IgD-negative memory B cell (primary cell): Measurements from ENCODE around the gene RHOT2. TPM values are rescaled to one million over a fixed set of nuclear protein-coding genes. Genes with fewer than 3 reads are reported as not detected.
A peak's percentile ranks its signal among the peaks of the same experiment; 100 is the strongest.

Source experiments
- H3K27ac Mint-ChIP-seq, 3 donors: one replicate each; pipeline ENCODE4 v1.8.0; 2020 to 2022; ENCODE audit warnings: mild to moderate bottlenecking in 3 of 3, mixed read lengths in 3 of 3, moderate library complexity in 1 of 3
- H3K27me3 Mint-ChIP-seq: one replicate; pipeline ENCODE4 v1.8.0; 2021; ENCODE audit warnings: mixed read lengths
- H3K36me3 Mint-ChIP-seq: one replicate; pipeline ENCODE4 v1.8.0; 2020; ENCODE audit warnings: mild to moderate bottlenecking, mixed read lengths
- H3K4me1 Mint-ChIP-seq, 3 donors: one replicate each; pipeline ENCODE4 v1.8.0; 2020 to 2022; ENCODE audit warnings: mixed read lengths in 3 of 3, mild to moderate bottlenecking in 1 of 3
- H3K4me3 Mint-ChIP-seq, 4 donors: one replicate each; pipeline ENCODE4 v1.8.0; 2020 to 2022; ENCODE audit warnings: mild to moderate bottlenecking in 4 of 4, mixed read lengths in 4 of 4, moderate library complexity in 3 of 4
- H3K9me3 Mint-ChIP-seq, 3 donors: one replicate each; pipeline ENCODE4 v1.8.0; 2020 to 2021; ENCODE audit warnings: mixed read lengths in 3 of 3, mild to moderate bottlenecking in 1 of 3
- polyA plus RNA-seq: library from polyadenylated mRNA; unstranded; fragments of 300-500 nt; fragmentation: Illumina TruSeq; gene quantifications from one replicate; pipeline ENCODE4 v1.2.3, GENCODE V29; 2021

The RHOT2 gene
- polyA plus RNA-seq, 1 donor from 2014 or later: 42.7 TPM

DNA sequence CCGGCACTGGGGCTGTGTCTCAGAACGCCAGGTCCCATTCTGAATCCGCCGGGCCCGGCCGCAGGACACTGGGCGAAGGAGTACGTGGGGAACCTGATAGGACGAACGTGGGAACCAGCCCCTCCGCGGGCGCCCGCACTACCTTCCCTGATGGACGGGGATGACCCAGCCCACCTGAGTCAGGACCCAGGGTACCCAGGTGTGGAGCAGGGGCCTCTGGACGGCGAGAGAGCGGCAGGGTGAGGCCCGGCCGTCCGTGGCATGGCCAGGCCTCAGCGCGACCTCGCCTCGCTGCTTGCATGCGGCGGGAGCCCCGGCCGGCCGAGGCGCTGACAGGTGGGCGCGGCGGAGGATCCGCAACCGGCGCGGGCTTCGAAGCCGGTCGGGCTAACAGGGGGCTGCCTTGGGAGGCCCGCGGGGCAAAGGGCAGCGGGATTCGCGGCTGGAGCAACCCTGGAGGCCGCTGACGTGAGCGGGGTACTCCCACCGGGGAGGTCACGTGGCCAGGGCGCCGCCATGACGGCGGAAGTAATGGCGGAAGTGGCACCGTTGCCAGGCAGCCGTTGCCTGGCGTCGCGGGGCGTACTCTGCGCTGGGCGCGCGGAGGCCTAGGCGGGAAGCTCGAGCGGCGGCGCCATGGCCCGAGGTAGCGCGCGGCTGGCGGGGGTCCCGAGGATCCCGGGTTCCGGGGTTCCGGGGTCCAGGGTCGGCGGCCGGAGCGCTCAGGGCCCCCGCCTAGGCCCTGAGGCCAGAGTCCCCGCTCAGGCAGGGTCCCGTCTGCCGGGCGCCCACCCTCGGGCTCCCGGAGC is 18.9 kb upstream of the RHOT2 start, which contains the start of gene WDR90:
Gene WDR90 (plus strand): TSS at position 585 of the 809 bp plus-strand sequence. CDS start 52 bp downstream, at position 637.
- peak within 1 kb of the TSS; percentile 80 to 93 (median 88) for H3K4me3 Mint-ChIP-seq
- peak within 1 kb of the TSS; percentile 74 to 93 (median 92) for H3K27ac Mint-ChIP-seq
- peaks cover 0 to 10% (median 7%) of the 10 kb centered on the region in 3 donors for H3K4me1 Mint-ChIP-seq
- no peaks in the 10 kb centered on the region for H3K36me3 Mint-ChIP-seq
- no peaks in the 10 kb centered on the region for H3K27me3 Mint-ChIP-seq
- H3K9me3 Mint-ChIP-seq: no peaks in the 10 kb centered on the region

DNA sequence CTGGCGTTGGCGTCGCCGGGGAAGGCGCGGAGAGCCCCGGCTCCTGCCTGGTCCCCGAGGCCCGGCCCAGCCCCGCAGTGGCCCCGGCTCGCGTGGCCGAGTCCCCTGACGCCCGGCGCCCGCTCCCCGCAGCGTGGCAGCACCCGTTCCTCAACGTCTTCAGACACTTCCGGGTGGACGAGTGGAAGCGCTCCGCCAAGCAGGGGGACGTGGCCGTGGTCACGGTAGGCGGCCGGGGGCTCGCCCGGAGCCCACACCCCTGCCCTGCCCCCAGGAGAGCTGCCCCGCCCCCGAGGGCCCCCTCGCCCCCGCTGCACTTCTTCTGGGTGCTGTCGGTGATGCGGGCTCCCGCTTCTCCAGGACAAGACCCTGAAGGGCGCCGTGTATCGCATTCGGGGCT is 18.3 kb upstream of the RHOT2 start:
- H3K4me1 Mint-ChIP-seq: peaks cover 0 to 6% (median 4%) of the 10 kb centered on the region in 3 donors
- no peak overlapping the region for H3K27ac Mint-ChIP-seq

DNA sequence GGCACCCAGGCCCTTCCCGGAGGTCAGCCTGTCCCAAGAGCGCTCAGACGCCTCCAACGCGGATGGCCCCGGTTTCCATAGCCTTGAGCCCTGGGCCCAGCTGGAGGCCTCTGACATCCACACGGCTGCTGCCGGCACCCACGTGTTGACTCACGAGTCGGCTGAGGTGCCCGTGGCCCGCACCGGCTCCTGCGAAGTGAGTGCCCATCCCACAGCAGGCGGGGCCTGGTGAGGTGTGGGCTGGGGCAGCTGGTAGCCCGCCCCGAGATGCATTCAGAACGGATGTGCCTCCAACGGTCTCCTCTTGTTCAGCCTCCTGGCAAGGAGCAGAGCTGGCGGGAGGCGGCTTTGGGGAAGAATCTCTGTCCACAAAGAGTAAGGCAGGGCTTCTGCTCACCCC is 16.1 kb upstream of the RHOT2 start:
- H3K4me1 Mint-ChIP-seq: peaks cover 0 to 4% (median 3%) of the 10 kb centered on the region in 3 donors
- no peaks in the 10 kb centered on the region for H3K36me3 Mint-ChIP-seq

More for the DNA sequence above, 18.3 kb upstream of the RHOT2 start:
- H3K9me3 Mint-ChIP-seq: no peaks in the 10 kb centered on the region
- no peaks in the 10 kb centered on the region for H3K36me3 Mint-ChIP-seq
- peak overlapping the region; percentile 55 to 93 (median 77) for H3K4me3 Mint-ChIP-seq
- no peaks in the 10 kb centered on the region for H3K27me3 Mint-ChIP-seq

DNA sequence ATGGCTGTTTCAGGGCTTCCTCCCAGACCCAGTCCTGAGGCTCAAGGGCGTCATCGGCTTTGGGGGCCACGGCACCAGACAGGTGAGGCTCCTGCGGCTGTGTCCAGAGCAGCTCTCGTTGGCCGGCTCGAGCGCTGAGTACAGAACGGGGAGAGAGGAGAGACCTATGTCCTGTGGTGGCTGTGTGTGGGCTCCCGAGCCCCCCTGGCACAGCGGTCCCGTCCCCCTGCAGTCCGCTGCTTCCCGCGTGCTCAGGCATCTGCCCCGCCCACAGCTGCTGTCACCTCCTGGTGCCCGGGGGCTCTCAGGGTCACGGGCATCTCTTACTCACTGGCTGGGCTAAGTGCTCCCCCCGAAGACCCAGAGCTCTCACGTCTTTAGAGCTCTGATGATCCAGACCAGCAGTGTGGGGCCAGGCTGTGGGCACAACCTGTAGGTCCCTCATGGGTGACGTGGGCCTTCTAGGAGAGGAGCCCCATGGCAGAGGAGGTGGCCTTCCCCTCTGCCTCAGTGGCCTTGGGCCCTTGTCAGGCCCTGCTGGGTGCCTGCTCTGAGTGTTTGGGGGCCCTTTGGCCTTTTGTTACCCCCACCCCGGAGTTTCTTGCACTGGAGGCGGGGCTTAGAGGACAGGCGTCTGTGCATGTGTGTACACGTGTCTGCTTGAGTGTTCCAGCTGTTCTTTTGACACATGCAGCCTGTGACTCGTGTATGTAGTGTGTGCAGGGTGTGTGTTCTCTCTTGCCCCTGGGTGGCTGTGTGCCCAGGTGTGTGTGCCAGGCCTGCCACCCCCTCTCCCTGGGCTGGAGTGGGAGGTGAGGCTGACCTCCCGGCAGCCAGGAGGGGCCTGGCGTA is 15.3 kb upstream of the RHOT2 start:
- Mint-ChIP-seq H3K9me3 (no peaks in the 10 kb centered on the region), H3K4me3 (peak overlapping the region in 2 of 4 donors; percentile 34 to 38), H3K27me3 (no peaks in the 10 kb centered on the region), H3K4me1 (peaks cover 0 to 4% (median 2%) of the 10 kb centered on the region in 3 donors), H3K27ac (no peak overlapping the region), H3K36me3 (no peaks in the 10 kb centered on the region)

More for the DNA sequence above, 16.1 kb upstream of the RHOT2 start:
- Mint-ChIP-seq H3K9me3 (no peaks in the 10 kb centered on the region), H3K4me3 (peak overlapping the region in 1 of 4 donors; percentile 38), H3K27ac (peak overlapping the region in 1 of 3 donors; percentile 48), H3K27me3 (no peaks in the 10 kb centered on the region)

DNA sequence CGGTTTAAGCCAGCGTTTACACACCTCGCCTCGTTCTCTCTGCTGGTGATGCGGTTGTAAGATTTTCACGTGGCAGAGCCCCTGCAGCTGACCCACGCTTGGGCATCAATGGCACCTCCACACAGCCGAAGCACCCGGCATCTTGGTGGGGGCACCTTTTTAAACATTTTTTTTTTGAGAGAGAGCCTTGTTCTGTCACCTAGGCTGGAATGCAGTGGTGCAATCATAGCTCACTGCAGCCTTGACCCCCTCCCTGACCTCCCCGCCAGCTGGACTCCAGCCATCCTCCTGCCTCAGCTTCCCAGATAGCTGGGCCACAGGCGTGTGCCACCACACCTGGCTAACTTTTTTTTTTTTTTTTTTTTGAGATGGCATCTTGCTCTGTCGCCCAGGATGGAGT is 13.9 kb upstream of the RHOT2 start:
- H3K27ac Mint-ChIP-seq: no peak overlapping the region

DNA sequence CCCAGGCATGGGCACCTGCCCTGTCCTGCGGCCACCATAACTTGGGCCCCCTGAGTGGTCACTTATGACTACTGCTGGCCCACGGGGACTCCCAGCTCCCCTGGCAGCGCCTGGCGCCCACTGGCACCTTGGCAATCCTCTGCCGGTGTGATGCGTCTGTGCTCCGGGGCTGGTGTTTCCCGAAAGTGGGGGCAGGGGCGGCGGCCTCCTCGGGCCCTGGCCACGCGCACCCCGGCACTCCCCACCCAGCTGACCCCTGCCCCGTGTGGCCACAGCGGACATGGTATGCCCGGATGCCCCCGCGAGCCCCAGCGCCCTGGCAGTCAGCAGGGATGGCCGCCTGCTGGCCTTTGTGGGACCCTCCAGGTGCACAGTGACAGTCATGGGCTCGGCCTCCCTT is 10.4 kb upstream of the RHOT2 start:
- Mint-ChIP-seq H3K9me3 (no peaks in the 10 kb centered on the region), H3K4me1 (peaks cover 0 to 4% (median 0%) of the 10 kb centered on the region in 3 donors), H3K4me3 (no peak overlapping the region), H3K27me3 (no peaks in the 10 kb centered on the region), H3K27ac (peak overlapping the region in 1 of 3 donors; percentile 85), H3K36me3 (no peaks in the 10 kb centered on the region)

More for the DNA sequence above, 13.9 kb upstream of the RHOT2 start:
- H3K36me3 Mint-ChIP-seq: no peaks in the 10 kb centered on the region
- H3K9me3 Mint-ChIP-seq: no peaks in the 10 kb centered on the region
- H3K4me3 Mint-ChIP-seq: no peak overlapping the region
- H3K27me3 Mint-ChIP-seq: no peaks in the 10 kb centered on the region
- H3K4me1 Mint-ChIP-seq: peaks cover 0 to 2% (median 0%) of the 10 kb centered on the region in 3 donors

DNA sequence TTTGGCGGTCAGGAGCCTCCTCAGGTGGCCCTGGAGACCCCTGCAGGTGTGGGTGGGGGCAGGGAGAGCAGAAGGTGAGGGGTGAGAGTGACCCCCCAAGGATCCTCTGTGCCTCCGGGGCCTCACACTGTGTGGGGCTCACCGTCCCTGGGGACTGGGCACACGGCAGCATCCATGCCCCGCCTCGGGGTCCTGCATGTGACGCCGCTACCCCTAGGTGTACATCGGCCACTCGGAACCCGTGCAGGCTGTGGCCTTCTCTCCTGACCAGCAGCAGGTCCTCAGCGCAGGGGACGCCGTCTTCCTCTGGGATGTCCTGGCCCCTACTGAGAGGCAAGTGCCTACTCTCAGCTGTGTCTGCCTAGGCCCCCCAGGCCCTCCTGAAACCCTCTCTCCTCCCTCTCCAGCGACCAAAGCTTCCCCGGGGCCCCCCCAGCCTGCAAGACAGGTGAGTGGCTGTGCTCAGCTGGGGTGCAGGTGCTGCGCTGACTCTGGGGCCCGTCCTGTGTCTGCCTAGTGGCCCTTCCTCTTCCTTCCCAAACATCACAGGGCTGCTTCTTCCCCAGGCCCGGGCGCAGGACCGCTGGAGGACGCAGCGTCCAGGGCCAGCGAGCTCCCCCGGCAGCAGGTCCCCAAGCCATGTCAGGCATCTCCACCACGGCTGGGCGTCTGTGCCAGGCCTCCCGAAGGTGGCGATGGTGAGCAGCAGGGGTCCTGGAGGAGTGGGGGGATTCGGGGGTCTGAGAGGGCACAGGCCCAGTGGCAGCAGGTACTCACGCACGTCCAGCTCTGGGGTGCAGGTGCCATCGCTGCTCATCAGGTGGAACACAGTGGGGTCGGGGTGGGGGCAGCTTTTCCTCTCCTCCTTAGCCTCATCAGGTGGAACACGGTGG is 9.0 kb upstream of the RHOT2 start:
- H3K9me3 Mint-ChIP-seq: no peaks in the 10 kb centered on the region
- H3K27me3 Mint-ChIP-seq: no peaks in the 10 kb centered on the region
- no peak overlapping the region for H3K27ac Mint-ChIP-seq
- peaks cover 0 to 4% (median 0%) of the 10 kb centered on the region in 3 donors for H3K4me1 Mint-ChIP-seq
- H3K36me3 Mint-ChIP-seq: no peaks in the 10 kb centered on the region
- no peak overlapping the region for H3K4me3 Mint-ChIP-seq

DNA sequence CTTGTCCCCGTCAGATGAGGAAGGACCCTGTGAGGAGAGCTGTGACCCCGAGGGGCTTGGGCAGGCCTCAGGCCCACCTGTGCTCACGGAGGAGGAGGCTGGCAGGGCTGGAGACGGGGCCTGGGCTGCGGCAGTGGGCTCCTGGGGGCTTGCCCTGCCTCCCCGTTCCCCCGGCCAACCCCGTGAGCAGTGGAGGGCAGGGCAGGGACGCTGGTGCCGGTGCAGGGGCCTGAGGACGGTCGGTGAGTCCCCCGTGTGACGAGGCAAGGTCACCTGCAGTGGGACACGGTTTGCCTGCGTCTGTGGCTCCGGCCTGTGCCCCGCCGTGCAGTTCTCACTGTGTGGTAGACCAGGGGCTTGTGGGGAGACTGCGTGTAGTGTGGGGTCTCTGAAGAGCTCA is 8.3 kb upstream of the RHOT2 start:
- Mint-ChIP-seq H3K9me3 (no peaks in the 10 kb centered on the region), H3K27me3 (no peaks in the 10 kb centered on the region), H3K4me3 (no peak overlapping the region), H3K4me1 (peaks cover 0 to 4% (median 0%) of the 10 kb centered on the region in 3 donors), H3K27ac (no peak overlapping the region), H3K36me3 (no peaks in the 10 kb centered on the region)

DNA sequence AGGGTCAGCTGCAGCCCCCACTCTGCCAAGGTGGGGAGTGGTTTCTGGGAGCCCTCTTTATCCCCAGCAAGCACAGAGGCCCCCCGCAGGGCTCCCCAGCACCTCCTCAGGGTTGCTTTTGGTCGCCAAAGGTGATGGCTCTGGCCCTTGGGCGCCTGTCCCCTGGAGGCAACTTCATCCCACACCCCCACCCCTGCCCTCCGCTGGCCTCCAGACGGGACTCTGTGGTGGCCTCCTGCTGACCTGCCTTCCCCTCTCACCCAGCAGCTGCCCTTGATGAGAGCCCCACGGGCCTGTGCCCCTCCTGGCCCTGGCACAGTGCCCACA is 7.8 kb upstream of the RHOT2 start:
- Mint-ChIP-seq H3K4me1 (peaks cover 0 to 4% (median 0%) of the 10 kb centered on the region in 3 donors), H3K27me3 (no peaks in the 10 kb centered on the region), H3K27ac (no peak overlapping the region), H3K9me3 (no peaks in the 10 kb centered on the region), H3K36me3 (no peaks in the 10 kb centered on the region), H3K4me3 (no peak overlapping the region)

DNA sequence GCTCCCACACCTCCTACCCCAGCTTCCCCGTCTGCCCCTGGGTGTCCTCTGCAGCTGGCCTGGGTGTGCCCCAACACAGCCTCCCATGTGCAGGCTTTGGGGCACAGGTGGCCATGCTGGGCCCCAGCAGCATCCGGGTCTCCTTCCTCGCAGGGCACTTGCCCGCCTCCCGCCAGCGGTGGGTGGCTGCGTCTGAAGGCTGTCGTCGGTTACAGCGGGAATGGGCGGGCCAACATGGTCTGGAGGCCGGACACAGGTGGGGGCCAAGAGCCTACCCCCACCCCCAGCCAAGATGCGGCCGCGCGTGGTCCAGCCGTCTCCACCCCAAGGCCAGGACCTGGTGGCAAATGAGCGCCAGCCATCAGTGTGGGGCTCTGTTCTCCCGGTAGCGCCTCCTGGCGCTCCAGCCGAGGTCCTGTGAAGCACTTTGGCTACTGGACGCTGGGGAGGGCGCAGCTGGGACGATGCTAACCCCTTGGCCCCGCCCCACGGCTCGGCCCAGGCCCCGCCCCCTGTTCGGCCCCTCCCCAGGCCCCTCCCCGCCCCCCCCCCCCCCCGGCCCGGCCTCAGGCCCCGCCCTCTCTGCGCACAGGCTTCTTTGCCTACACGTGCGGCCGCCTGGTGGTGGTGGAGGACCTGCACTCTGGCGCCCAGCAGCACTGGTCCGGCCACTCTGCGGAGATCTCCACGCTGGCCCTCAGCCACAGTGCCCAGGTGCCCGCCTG is 7.3 kb upstream of the RHOT2 start:
- Mint-ChIP-seq H3K36me3 (no peaks in the 10 kb centered on the region), H3K27me3 (no peaks in the 10 kb centered on the region), H3K9me3 (no peaks in the 10 kb centered on the region), H3K4me3 (peak overlapping the region in 1 of 4 donors; percentile 45), H3K4me1 (peaks cover 0 to 4% (median 0%) of the 10 kb centered on the region in 3 donors), H3K27ac (peak overlapping the region in 2 of 3 donors; percentile 76 to 85)

DNA sequence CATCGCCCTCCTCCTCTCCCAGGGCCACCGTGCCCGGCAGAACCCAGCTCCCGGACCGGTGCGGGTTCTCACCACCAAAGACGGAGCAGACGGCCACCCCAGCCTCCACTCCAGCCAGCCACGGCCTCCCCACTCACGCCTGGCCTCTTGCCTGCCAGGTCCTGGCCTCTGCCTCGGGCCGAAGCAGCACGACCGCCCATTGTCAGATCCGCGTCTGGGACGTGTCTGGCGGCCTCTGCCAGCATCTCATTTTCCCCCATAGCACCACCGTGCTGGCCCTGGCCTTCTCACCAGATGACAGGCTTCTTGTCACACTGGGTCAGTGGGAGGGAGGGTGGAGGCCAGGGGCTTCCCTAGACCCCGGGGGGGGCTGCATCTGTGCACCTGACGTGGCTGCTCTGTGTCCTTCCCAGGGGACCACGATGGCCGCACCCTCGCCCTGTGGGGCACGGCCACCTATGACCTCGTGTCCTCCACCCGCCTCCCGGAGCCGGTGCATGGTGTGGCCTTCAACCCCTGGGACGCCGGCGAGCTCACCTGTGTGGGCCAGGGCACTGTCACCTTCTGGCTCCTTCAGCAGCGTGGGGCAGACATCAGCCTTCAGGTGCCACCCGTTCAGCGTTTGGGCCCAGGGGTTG is 6.6 kb upstream of the RHOT2 start:
- no peaks in the 10 kb centered on the region for H3K9me3 Mint-ChIP-seq
- H3K36me3 Mint-ChIP-seq: no peaks in the 10 kb centered on the region
- H3K27me3 Mint-ChIP-seq: no peaks in the 10 kb centered on the region
- peaks cover 0 to 4% (median 0%) of the 10 kb centered on the region in 3 donors for H3K4me1 Mint-ChIP-seq
- peak overlapping the region in 2 of 3 donors; percentile 31 to 85 for H3K27ac Mint-ChIP-seq
- H3K4me3 Mint-ChIP-seq: peak overlapping the region in 1 of 4 donors; percentile 45

DNA sequence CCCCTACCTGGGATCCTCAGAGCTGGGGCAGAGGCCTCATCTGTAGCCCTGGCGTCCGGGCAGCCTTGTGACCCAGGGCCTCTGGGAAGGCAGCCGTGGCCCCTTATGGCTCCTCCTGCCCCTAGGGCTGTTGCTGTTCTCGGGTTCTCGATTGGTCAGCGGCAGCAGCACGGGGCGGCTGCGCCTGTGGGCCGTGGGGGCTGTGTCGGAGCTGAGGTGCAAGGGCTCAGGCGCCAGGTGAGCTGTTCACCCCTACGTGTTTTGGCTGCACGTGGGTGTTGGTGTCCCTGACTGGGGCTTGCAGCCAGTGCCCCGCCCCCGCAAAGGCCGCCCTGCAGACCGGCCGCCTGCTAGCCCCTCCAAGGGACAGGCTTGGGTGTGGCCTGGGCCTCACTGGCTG is 5.8 kb upstream of the RHOT2 start:
- peaks cover 0 to 4% (median 0%) of the 10 kb centered on the region in 3 donors for H3K4me1 Mint-ChIP-seq
- no peaks in the 10 kb centered on the region for H3K36me3 Mint-ChIP-seq
- H3K4me3 Mint-ChIP-seq: no peak overlapping the region
- H3K27me3 Mint-ChIP-seq: no peaks in the 10 kb centered on the region
- no peak overlapping the region for H3K27ac Mint-ChIP-seq
- no peaks in the 10 kb centered on the region for H3K9me3 Mint-ChIP-seq

DNA sequence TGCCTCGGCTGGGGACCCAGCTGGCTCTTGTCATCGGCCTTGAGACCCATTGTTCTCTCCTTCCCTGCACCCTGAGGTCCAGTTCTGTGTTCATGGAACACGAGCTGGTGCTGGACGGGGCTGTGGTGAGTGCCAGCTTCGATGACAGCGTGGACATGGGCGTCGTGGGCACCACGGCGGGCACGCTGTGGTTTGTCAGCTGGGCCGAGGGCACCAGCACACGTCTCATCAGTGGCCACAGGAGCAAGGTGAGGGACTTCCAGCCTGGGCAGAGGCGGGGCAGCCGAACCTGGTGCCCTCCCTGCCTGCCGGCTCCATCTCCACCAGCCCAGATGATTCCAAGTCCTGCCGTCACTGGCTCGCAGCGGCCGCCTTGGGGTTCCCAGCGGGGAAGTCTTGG is 5.3 kb upstream of the RHOT2 start:
- Mint-ChIP-seq H3K4me1 (peaks cover 1 to 6% (median 2%) of the 10 kb centered on the region in 3 donors), H3K27ac (no peak overlapping the region), H3K27me3 (no peaks in the 10 kb centered on the region), H3K36me3 (no peaks in the 10 kb centered on the region), H3K9me3 (no peaks in the 10 kb centered on the region), H3K4me3 (no peak overlapping the region)
